B cell (primary cell): ENCODE data around the gene CDH5. TPM values are rescaled to one million over a fixed set of nuclear protein-coding genes. Genes with fewer than 3 reads are reported as not detected.

Source experiments
- ATAC-seq: fragments of 200-7000 bp; cut with Tn5 transposase; one replicate; pipeline ENCODE4 v1.10.0; 2021; ENCODE audit warnings: low read depth, mild to moderate bottlenecking, moderate number of reproducible peaks, moderate library complexity
- CTCF ChIA-PET: fragments of 350-600 bp; sonication (Branson Sonifier 250); formaldehyde crosslinking; loops from one replicate; lab custom pipeline; 2021; ENCODE audit warnings: antibody characterized with exemption, inconsistent platforms; lab: Charles Lee
- POLR2A ChIA-PET: fragments of 350-600 bp; sonication (Branson Sonifier 250); formaldehyde crosslinking; loops from one replicate; lab custom pipeline; 2021; ENCODE audit warnings: antibody characterized with exemption; lab: Charles Lee
- DNase-seq: peaks from one replicate; pipeline ENCODE4 v3.0.0; 2013
- H2AFZ ChIP-seq: 2 replicates; pipeline ENCODE4 v1.6.1; 2012; ENCODE audit warnings: mild to moderate bottlenecking, low read depth, low read length; ENCODE audit not compliant: insufficient read depth, poor library complexity, severe bottlenecking
- H3K27ac ChIP-seq, 2 donors: 1 replicate in 1 of 2; 2 replicates in 1 of 2; pipeline ENCODE4 v1.5.1; 2012 to 2013; ENCODE audit warnings: low read length in 2 of 2, mild to moderate bottlenecking in 2 of 2, moderate library complexity in 1 of 2
- H3K27me3 ChIP-seq, 4 experiments: fragments of 200-600 bp in 1 of 4; sonication (generic) in 1 of 4; replicated peaks in 1 of 4; 1 replicate in 2 of 4; 2 replicates in 2 of 4; pipeline versions ENCODE4 v1.6.1 to v1.7.0; 2013 to 2016; ENCODE audit warnings: low read length in 3 of 4, mild to moderate bottlenecking in 2 of 4, mixed read lengths in 1 of 4, moderate library complexity in 1 of 4; ENCODE audit not compliant: insufficient read depth in 4 of 4, control insufficient read depth in 3 of 4; ENCODE audit errors: control extremely low read depth in 1 of 4
- H3K36me3 ChIP-seq, 2 experiments: replicated peaks in 1 of 2; 1 replicate in 1 of 2; 2 replicates in 1 of 2; pipeline versions ENCODE4 v1.6.1 to v1.7.1; 2013; ENCODE audit warnings: low read length in 1 of 2; ENCODE audit not compliant: insufficient read depth in 2 of 2, control insufficient read depth in 1 of 2; ENCODE audit errors: control extremely low read depth in 1 of 2, extremely low read depth in 1 of 2
- H3K4me1 ChIP-seq, 2 donors: fragments of 200-600 bp in 1 of 2; sonication (generic) in 1 of 2; 1 replicate in 1 of 2; 2 replicates in 1 of 2; pipeline versions ENCODE4 v1.5.1 to v1.6.1; 2013 to 2017; ENCODE audit warnings: low read length in 2 of 2; ENCODE audit not compliant: control insufficient read depth in 2 of 2, insufficient read depth in 2 of 2
- H3K4me2 ChIP-seq: replicated peaks from 2 replicates; pipeline ENCODE3; 2012; ENCODE audit warnings: mild to moderate bottlenecking, low read depth, low read length; ENCODE audit not compliant: poor library complexity, severe bottlenecking
- H3K4me3 ChIP-seq, 5 experiments: fragments of 200-600 bp in 1 of 5; sonication (generic) in 1 of 5; 1 replicate in 3 of 5; 2 replicates in 2 of 5; pipeline versions ENCODE4 v1.5.1 to v1.7.0; 2011 to 2016; ENCODE audit warnings: low read length in 4 of 5, mild to moderate bottlenecking in 4 of 5, low read depth in 2 of 5, control low read depth in 1 of 5, moderate library complexity in 1 of 5; ENCODE audit not compliant: insufficient read depth in 1 of 5; ENCODE audit errors: control extremely low read depth in 1 of 5, extremely low read depth in 1 of 5
- H3K79me2 ChIP-seq: fragments of 200-600 bp; sonication (generic); one replicate; pipeline ENCODE4 v1.6.0; 2016; ENCODE audit warnings: low read length; ENCODE audit not compliant: control insufficient read depth, insufficient read depth
- H3K9ac ChIP-seq: fragments of 200-600 bp; sonication (generic); 2 replicates; pipeline ENCODE4 v1.6.1; 2017; ENCODE audit warnings: mild to moderate bottlenecking, low read length, moderate library complexity
- H3K9me3 ChIP-seq, 3 donors: one replicate each; pipeline versions ENCODE4 v1.6.1 to v1.7.1; 2013; ENCODE audit warnings: low read length in 2 of 3; ENCODE audit not compliant: control insufficient read depth in 2 of 3, insufficient read depth in 1 of 3; ENCODE audit errors: control extremely low read depth in 1 of 3
- H4K20me1 ChIP-seq: 2 replicates; pipeline ENCODE4 v1.6.0; 2012; ENCODE audit warnings: mild to moderate bottlenecking, low read length; ENCODE audit not compliant: insufficient read depth, control insufficient read depth, poor library complexity, severe bottlenecking
- H3K27ac Mint-ChIP-seq: one replicate; pipeline ENCODE4 v1.8.0; 2021; ENCODE audit warnings: mixed read lengths
- H3K27me3 Mint-ChIP-seq: one replicate; pipeline ENCODE4 v1.8.0; 2021; ENCODE audit warnings: mixed read lengths
- H3K4me1 Mint-ChIP-seq: one replicate; pipeline ENCODE4 v1.8.0; 2021; ENCODE audit warnings: mixed read lengths
- H3K4me3 Mint-ChIP-seq: one replicate; pipeline ENCODE4 v1.8.0; 2021; ENCODE audit warnings: mixed read lengths
- H3K9me3 Mint-ChIP-seq: one replicate; pipeline ENCODE4 v1.8.0; 2022; ENCODE audit warnings: mixed read lengths; ENCODE audit not compliant: insufficient read depth
- CTCF ChIP-seq: fragments of 200-600 bp; IDR thresholded peaks from one replicate; pipeline ENCODE4 v1.8.0; 2022; ENCODE audit warnings: antibody characterized with exemption, mild to moderate bottlenecking
- EZH2 ChIP-seq: IDR thresholded peaks from 2 replicates; pipeline ENCODE4 v1.6.1; 2012; ENCODE audit warnings: borderline replicate concordance, low read depth, mild to moderate bottlenecking, moderate library complexity, low read length; ENCODE audit not compliant: insufficient read depth, poor library complexity, severe bottlenecking
- WGBS: methylation state at CpG from one replicate; pipeline ENCODE4 v1.1.5; 2013; ENCODE audit warnings: missing lambda C conversion rate; ENCODE audit not compliant: insufficient coverage; 5-methylcytosine and 5-hydroxymethylcytosine counted together
- intact Hi-C: fragments of 100-400 bp; cut with micrococcal nuclease; formaldehyde crosslinking; loops from one replicate; pipeline ENCODE4 v1.10.0; 2022
- polyA plus RNA-seq: library from polyadenylated mRNA; depleted of rRNA; stranded (reverse); fragments of >200 nt; gene quantifications from 2 replicates; pipeline ENCODE4 v1.2.3, GENCODE V29; 2012
- total RNA-seq, 2 donors: library from RNA; stranded (reverse); fragments of 120-200 nt in 1 of 2; gene quantifications; 1 replicate in 1 of 2; 2 replicates in 1 of 2; pipeline versions ENCODE4 v1.2.3 to v1.2.4, GENCODE V29; 2013 to 2022

Gene CDH5
- total and polyA plus RNA-seq, 2 donors (not counting 1 experiment from before 2014, with no cell fraction given), result not detected

GRCh38 chr16:66390346-66391108 lies 24.0 kb downstream of the CDH5 start:
- Histone ChIP-seq H3K9me3 (no peaks in the 10 kb centered on the region), H2AFZ (no peak overlapping the region), H3K4me3 (no peak overlapping the region), H3K9ac (no peak overlapping the region), H3K27me3 (no peaks in the 10 kb centered on the region), H3K4me2 (no peak overlapping the region), H3K79me2 (no peaks in the 10 kb centered on the region), H3K27ac (no peak overlapping the region), H4K20me1 (no peaks in the 10 kb centered on the region), H3K4me1 (no peaks in the 10 kb centered on the region), H3K36me3 (no peaks in the 10 kb centered on the region)
- 82% methylated on average over 14 of the region's 14 CpGs for WGBS
- H3K9me3 Mint-ChIP-seq, result no peaks in the 10 kb centered on the region
- intact Hi-C loops, result no loop called here
- ATAC-seq (no peak), DNase-seq (no peak)
- H3K4me1 Mint-ChIP-seq, result no peaks in the 10 kb centered on the region
- ChIA-PET CTCF (interaction anchor here (1.3 kb wide), 1 partner anchor 14 kb away, joined by 4 read pairs; no protein-coding TSS in a partner anchor), POLR2A (no interaction called here)
- TF ChIP-seq CTCF (no peak), EZH2 (no peak)
- no peak overlapping the region for H3K4me3 Mint-ChIP-seq
- no peak overlapping the region for H3K27ac Mint-ChIP-seq
- peaks cover 24% of the 10 kb centered on the region for H3K27me3 Mint-ChIP-seq
